Naive B cell (primary cell): ENCODE data around the gene TENT5C. TPM values are rescaled to one million over a fixed set of nuclear protein-coding genes. Genes with fewer than 3 reads are reported as not detected.

Experiments used
- ATAC-seq, 2 donors: fragments of 150-1000 bp; cut with Tn5 transposase; 2 replicates each; pipeline ENCODE4 v1.10.0; 2021; ENCODE audit warnings: low read depth in 2 of 2, mild to moderate bottlenecking in 2 of 2, moderate library complexity in 2 of 2
- DNase-seq: peaks from one replicate; pipeline ENCODE4 v3.0.0; 2022
- H3K27ac Mint-ChIP-seq, 6 donors: one replicate each; pipeline ENCODE4 v1.8.0; 2020 to 2022; ENCODE audit warnings: mild to moderate bottlenecking in 6 of 6, mixed read lengths in 6 of 6, moderate library complexity in 5 of 6, inconsistent platforms in 2 of 6
- H3K27me3 Mint-ChIP-seq, 3 donors: one replicate each; pipeline ENCODE4 v1.8.0; 2021 to 2022; ENCODE audit warnings: mixed read lengths in 3 of 3, mild to moderate bottlenecking in 1 of 3
- H3K36me3 Mint-ChIP-seq, 2 donors: one replicate each; pipeline ENCODE4 v1.8.0; 2020 to 2022; ENCODE audit warnings: mixed read lengths in 2 of 2, inconsistent platforms in 1 of 2, mild to moderate bottlenecking in 1 of 2
- H3K4me1 Mint-ChIP-seq, 3 donors: one replicate each; pipeline ENCODE4 v1.8.0; 2020 to 2022; ENCODE audit warnings: mixed read lengths in 3 of 3, inconsistent platforms in 1 of 3, mild to moderate bottlenecking in 1 of 3, moderate library complexity in 1 of 3
- H3K4me3 Mint-ChIP-seq, 8 donors: one replicate each; pipeline ENCODE4 v1.8.0; 2020 to 2022; ENCODE audit warnings: mild to moderate bottlenecking in 8 of 8, mixed read lengths in 8 of 8, moderate library complexity in 8 of 8, inconsistent platforms in 2 of 8
- H3K9me3 Mint-ChIP-seq, 7 donors: one replicate each; pipeline ENCODE4 v1.8.0; 2020 to 2022; ENCODE audit warnings: mixed read lengths in 7 of 7, mild to moderate bottlenecking in 5 of 7, inconsistent platforms in 2 of 7, moderate library complexity in 1 of 7
- polyA plus RNA-seq, 6 donors: library from polyadenylated mRNA; unstranded; fragments of 300-500 nt; fragmentation: Illumina TruSeq; gene quantifications; one replicate each; pipeline ENCODE4 v1.2.3, GENCODE V29; 2021; ENCODE audit warnings: low read depth in 6 of 6

The TENT5C gene
- polyA plus RNA-seq, 6 donors from 2014 or later, result 55.9 to 92.4 (median 65.2) TPM

- DNase-seq (no peak), ATAC-seq (no peak)
- Mint-ChIP-seq H3K4me3 (no peak overlapping the region), H3K9me3 (no peaks in the 10 kb centered on the region), H3K27me3 (peaks cover 0 to 16% (median 0%) of the 10 kb centered on the region in 3 donors), H3K27ac (no peak overlapping the region), H3K36me3 (no peaks in the 10 kb centered on the region), H3K4me1 (peaks cover 4 to 6% (median 6%) of the 10 kb centered on the region in 3 donors)
Measured at GRCh38 chr1:117565745-117566455, 39.9 kb upstream of the TENT5C start.

DNA sequence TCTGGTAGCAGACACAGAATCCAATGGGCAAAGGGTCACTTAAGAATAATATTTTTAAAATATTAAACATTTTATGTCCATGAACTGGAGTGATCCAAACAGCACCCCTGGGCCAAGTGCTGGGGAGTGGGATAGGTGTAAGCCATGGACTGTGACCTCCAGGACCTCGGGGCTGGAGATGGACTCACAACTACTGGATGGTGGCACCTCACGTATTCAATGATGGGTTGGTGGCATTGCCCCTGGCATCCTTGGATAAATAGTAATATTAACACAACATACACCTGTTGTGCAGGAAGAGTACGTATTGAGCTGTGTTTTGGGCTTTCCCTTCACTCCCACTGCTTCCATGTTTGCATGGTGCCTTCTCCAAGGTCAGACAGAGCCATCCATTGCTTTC lies 39.3 kb upstream of the TENT5C start:
- Mint-ChIP-seq H3K27ac (no peak overlapping the region), H3K27me3 (peaks cover 0 to 16% (median 0%) of the 10 kb centered on the region in 3 donors), H3K36me3 (no peaks in the 10 kb centered on the region), H3K4me3 (no peak overlapping the region), H3K9me3 (no peaks in the 10 kb centered on the region), H3K4me1 (peaks cover 6% of the 10 kb centered on the region in 3 donors)
- ATAC-seq (no peak), DNase-seq (no peak)

- Mint-ChIP-seq H3K27me3 (peaks cover 0 to 16% (median 0%) of the 10 kb centered on the region in 3 donors), H3K4me1 (peaks cover 8 to 11% (median 10%) of the 10 kb centered on the region in 3 donors), H3K27ac (no peak overlapping the region), H3K9me3 (no peaks in the 10 kb centered on the region), H3K4me3 (no peak overlapping the region), H3K36me3 (no peaks in the 10 kb centered on the region)
- ATAC-seq (no peak), DNase-seq (no peak)
Measured at GRCh38 chr1:117567435-117567834, 38.4 kb upstream of the TENT5C start.

DNA sequence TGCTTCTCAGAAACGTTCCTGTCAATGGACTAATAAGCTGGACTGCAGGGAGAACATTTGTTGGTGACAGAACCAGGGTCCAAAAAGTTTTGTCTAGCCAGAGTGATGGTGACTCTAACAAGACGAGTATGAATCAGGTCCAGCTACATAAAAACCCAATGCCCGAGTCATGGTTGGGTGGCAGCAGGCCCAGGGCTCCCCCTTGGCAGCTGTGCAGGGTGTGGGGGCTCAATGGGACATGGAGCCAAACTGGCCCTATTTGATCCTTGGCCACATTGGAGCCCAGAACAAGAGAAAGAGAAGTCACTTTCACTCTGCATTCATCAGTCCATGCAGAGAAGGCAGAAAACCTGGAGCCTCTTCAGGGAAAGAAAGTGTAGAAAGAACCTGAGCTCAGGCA lies 37.9 kb upstream of the TENT5C start:
- H3K27me3 Mint-ChIP-seq, result peaks cover 0 to 16% (median 0%) of the 10 kb centered on the region in 3 donors
- H3K27ac Mint-ChIP-seq, result no peak overlapping the region
- no peak for DNase-seq

DNA sequence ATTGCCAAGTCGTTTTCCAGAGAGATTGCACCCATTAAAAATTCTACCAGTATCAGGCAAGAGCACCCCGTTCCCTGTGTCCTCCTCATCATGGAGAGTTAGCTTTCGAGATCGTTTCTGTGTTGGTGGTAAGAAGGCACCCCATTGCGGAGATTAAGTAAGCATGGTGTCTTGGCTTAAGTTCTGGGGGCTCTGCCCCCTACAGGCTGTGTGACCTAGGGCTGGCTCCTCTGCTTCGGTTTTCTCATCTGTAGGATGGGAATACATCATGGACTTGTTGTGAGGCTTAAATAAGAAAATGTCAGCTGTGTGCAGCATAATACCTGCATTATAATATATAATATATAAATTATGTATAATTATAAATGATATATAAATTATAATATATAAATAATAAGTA lies 36.8 kb upstream of the TENT5C start:
- Mint-ChIP-seq H3K4me3 (peak overlapping the region in 1 of 8 donors; percentile 52), H3K9me3 (no peaks in the 10 kb centered on the region), H3K36me3 (no peaks in the 10 kb centered on the region), H3K27me3 (peaks cover 0 to 11% (median 0%) of the 10 kb centered on the region in 3 donors), H3K4me1 (peaks cover 15 to 22% (median 17%) of the 10 kb centered on the region in 3 donors), H3K27ac (peak overlapping the region in 1 of 6 donors; percentile 67)
- DNase-seq (no peak), ATAC-seq (no peak)

More for the DNA sequence above, 37.9 kb upstream of the TENT5C start:
- H3K9me3 Mint-ChIP-seq, result no peaks in the 10 kb centered on the region
- H3K4me1 Mint-ChIP-seq, result peaks cover 13 to 16% (median 16%) of the 10 kb centered on the region in 3 donors
- no peaks in the 10 kb centered on the region for H3K36me3 Mint-ChIP-seq
- no peak for ATAC-seq
- no peak overlapping the region for H3K4me3 Mint-ChIP-seq

DNA sequence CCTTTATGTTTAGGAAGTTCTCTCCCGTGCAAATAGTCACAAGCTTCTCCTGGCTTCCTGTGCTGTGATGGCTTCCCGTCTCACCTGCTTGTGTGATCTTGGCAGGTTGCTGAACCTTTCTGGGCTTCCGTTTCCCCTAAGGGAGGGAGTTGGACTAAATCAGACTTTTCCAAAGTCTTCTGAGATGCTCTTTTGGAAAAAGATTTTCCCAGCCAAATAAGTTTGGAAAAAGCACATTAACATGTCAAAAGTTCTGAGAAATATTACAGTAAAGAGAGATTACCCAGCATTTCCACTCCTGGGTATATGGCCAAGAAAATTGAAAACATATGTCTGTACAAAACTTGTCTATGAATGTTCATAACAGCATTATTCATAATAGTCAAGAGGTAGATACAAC lies 36.0 kb upstream of the TENT5C start:
- no peak for DNase-seq

DNA sequence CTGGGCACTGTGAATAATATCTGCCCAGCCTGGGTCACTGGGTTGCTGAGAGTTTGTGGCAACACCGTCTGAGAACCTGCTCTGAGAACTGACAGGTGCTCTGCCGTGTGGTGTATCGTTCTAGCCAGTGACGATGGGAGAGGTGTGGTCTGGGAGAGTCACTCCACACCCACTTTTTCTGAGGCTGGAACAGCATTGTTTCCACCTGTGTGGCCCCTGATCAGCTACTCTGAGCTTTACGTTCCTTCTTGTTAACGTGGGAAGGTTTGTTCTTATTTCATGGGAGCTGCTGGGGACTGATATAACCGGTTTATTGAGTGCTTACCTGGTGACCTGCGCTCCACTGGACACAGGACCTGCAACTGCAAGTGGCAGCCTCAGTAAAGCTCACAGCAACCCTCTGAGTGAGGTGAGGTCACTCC lies 34.8 kb upstream of the TENT5C start:
- Mint-ChIP-seq H3K27ac (no peak overlapping the region), H3K27me3 (peaks cover 0 to 5% (median 0%) of the 10 kb centered on the region in 3 donors), H3K4me1 (peaks cover 15 to 18% (median 17%) of the 10 kb centered on the region in 3 donors), H3K9me3 (no peaks in the 10 kb centered on the region), H3K36me3 (no peaks in the 10 kb centered on the region), H3K4me3 (no peak overlapping the region)
- no peak for DNase-seq
- ATAC-seq, result peak in 1 of 2 donors; percentile 30

More for the DNA sequence above, 36.0 kb upstream of the TENT5C start:
- no peaks in the 10 kb centered on the region for H3K36me3 Mint-ChIP-seq
- peaks cover 0 to 6% (median 0%) of the 10 kb centered on the region in 3 donors for H3K27me3 Mint-ChIP-seq
- H3K4me1 Mint-ChIP-seq, result peaks cover 16 to 19% (median 18%) of the 10 kb centered on the region in 3 donors
- no peak for ATAC-seq
- peak overlapping the region in 2 of 6 donors; percentile 8 to 40 for H3K27ac Mint-ChIP-seq
- H3K9me3 Mint-ChIP-seq, result no peaks in the 10 kb centered on the region
- no peak overlapping the region for H3K4me3 Mint-ChIP-seq

DNA sequence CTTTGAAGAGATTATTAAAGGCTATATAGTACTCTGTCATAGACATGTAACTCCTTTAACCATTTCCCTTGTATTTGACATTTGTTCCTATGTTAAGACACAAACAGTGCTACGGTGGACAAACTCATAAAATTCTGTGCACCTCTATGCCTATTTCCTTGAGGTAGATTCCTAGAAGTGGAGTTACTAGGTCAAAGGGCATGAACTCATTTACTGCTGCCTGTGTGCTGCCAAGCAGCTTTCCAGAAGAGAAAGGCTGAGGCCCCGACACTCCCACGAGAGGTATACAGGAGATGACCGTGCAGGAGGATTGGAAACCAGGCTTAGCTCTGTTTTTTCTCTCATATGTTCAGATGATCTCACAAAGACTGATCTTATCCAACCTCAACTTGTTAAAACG lies 34.4 kb upstream of the TENT5C start:
- H3K27ac Mint-ChIP-seq, result peak overlapping the region in 3 of 6 donors; percentile 1 to 51 (median 18)
- peaks cover 15 to 18% (median 17%) of the 10 kb centered on the region in 3 donors for H3K4me1 Mint-ChIP-seq
- H3K27me3 Mint-ChIP-seq, result peaks cover 0 to 5% (median 0%) of the 10 kb centered on the region in 3 donors
- no peaks in the 10 kb centered on the region for H3K36me3 Mint-ChIP-seq
- ATAC-seq (no peak), DNase-seq (no peak)
- no peaks in the 10 kb centered on the region for H3K9me3 Mint-ChIP-seq
- no peak overlapping the region for H3K4me3 Mint-ChIP-seq

- H3K27ac Mint-ChIP-seq, result peak overlapping the region in 5 of 6 donors; percentile 6 to 77 (median 41)
- no peaks in the 10 kb centered on the region for H3K36me3 Mint-ChIP-seq
- peak; percentile 98 to 99 for ATAC-seq
- H3K4me3 Mint-ChIP-seq, result peak overlapping the region in 5 of 8 donors; percentile 41 to 72 (median 52)
- peaks cover 15 to 17% (median 16%) of the 10 kb centered on the region in 3 donors for H3K4me1 Mint-ChIP-seq
- peaks cover 0 to 5% (median 0%) of the 10 kb centered on the region in 3 donors for H3K27me3 Mint-ChIP-seq
- peak; percentile 53 for DNase-seq
- H3K9me3 Mint-ChIP-seq, result no peaks in the 10 kb centered on the region
Measured at GRCh38 chr1:117572546-117572945, 33.3 kb upstream of the TENT5C start.

DNA sequence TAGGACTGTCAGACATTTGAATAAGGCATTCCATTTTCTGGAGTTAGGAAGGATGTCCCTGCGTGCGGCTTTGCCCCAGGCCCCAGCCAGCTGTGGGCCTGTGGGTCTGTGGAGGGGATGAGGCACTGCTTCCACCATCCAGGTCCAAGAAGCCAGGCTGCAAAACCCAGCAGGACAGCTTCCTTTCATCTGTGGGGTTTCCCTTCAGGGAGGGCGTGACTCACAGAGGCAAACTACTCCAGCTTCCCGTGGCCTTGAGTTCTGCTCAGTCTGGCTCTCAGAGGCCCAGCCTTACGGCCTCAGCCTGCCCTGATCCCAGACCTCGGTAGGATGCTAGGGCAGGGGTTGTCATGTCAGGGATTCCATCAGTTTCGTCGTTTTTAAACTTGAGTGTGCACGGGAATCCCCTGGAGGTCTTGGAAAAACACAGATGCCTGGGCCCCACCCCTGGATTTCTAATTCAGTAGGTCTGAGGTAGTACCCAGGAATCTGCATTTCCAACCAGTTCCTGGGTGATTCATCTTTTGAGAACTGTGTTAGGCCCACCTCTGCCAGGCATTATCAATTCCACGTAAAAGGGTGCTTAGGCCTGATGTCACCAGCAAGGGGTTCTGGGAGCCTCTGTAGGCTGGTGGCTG lies 32.3 kb upstream of the TENT5C start:
- DNase-seq (no peak), ATAC-seq (no peak)
- H3K9me3 Mint-ChIP-seq, result no peaks in the 10 kb centered on the region
- no peak overlapping the region for H3K4me3 Mint-ChIP-seq
- peaks cover 15 to 17% (median 16%) of the 10 kb centered on the region in 3 donors for H3K4me1 Mint-ChIP-seq
- H3K36me3 Mint-ChIP-seq, result no peaks in the 10 kb centered on the region
- peaks cover 0 to 5% (median 0%) of the 10 kb centered on the region in 3 donors for H3K27me3 Mint-ChIP-seq
- peak overlapping the region in 1 of 6 donors; percentile 56 for H3K27ac Mint-ChIP-seq

DNA sequence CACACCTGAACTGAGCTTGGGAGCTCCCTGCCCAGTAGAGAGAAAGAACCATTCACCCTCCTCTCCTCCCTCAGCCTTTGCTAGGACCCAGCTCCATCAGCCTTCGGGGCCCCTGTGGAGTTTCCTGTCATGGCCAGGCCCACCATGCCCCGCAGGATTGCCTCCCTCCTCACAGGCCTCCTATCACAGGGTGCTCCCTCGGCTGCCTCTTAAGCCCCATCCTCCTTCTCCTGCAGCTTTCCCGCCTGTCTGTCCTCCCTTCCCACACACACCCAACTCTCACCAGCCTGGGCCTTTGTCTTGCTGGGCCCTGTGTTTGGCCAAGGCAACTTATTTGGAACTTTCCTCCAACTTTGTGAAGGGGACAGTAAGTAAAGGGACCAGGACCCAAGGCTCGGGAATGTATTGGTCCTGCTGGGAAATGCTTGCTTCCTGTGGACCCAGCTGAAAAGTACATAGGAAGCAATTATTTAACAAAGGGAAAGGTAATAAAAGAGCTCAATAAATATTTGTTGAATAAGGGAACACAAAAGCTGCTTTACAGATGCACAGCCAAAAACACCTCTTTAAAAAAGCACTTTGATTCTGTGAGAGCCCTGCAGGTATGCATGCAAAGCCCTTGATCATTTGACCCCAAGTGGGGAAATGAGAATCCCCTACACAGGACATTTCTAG lies 31.6 kb upstream of the TENT5C start:
- peaks cover 0 to 5% (median 0%) of the 10 kb centered on the region in 3 donors for H3K27me3 Mint-ChIP-seq

DNA sequence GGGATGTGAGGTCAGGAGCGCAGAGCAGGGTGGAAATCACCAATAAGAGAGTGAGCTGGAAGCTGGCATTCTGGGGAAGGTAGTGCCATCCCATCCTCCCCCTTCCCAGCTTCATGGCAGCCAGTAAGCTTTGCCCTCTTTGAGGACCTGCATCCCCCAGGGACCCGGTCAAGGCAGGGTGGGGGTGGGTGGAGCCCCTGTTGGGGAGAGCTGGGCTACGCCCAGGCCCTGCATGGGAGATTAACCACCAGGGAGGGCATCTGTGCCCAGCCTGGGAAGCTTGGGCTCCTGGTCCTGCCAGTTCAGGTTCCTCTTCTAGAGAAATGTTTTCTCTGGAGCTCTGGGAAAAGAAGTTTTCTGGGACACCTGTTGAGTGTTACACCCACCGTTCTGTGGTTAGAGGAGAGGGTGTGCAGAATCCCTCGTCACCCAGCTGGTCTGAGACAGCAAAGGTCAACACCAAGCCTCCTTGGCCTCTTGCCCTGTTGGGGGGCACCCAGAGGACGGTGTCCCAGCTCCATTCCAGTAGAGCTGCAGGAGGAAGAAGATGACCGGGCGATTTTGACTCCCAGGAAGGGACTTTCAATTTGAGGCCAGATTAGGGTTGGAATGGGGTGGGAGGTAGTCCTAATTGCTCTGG lies 30.1 kb upstream of the TENT5C start:
- Mint-ChIP-seq H3K4me3 (no peak overlapping the region), H3K36me3 (no peaks in the 10 kb centered on the region), H3K27ac (peak overlapping the region in 1 of 6 donors; percentile 33), H3K27me3 (no peaks in the 10 kb centered on the region), H3K4me1 (peaks cover 15 to 18% (median 16%) of the 10 kb centered on the region in 3 donors), H3K9me3 (no peaks in the 10 kb centered on the region)
- ATAC-seq (no peak), DNase-seq (no peak)

More for the DNA sequence above, 31.6 kb upstream of the TENT5C start:
- no peaks in the 10 kb centered on the region for H3K36me3 Mint-ChIP-seq
- peak overlapping the region in 2 of 8 donors; percentile 9 to 74 for H3K4me3 Mint-ChIP-seq
- no peak for ATAC-seq
- H3K4me1 Mint-ChIP-seq, result peaks cover 15 to 17% (median 16%) of the 10 kb centered on the region in 3 donors
- no peaks in the 10 kb centered on the region for H3K9me3 Mint-ChIP-seq
- DNase-seq, result no peak
- H3K27ac Mint-ChIP-seq, result peak overlapping the region in 3 of 6 donors; percentile 9 to 56 (median 28)

DNA sequence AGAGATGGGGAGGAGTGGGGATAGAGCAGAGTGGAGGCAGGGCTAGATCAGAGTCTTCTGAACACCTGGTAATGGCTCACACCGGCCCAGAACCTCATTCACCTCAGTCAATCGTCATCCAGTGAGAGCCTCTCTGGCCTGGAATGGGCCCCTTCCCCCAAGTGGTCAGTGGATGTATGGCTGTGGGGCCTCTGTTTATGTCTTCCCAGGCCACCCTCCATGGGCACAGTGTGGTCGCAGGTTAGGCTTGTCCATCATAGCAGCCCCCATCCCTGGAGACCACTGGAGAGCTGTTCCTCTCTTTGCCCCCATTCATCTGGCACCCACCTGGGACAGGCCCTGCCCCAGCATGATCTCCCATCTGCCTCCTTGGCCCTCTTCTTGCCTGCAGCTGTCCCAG lies 29.6 kb upstream of the TENT5C start:
- ATAC-seq (no peak), DNase-seq (no peak)
- peak overlapping the region in 1 of 6 donors; percentile 33 for H3K27ac Mint-ChIP-seq
- no peak overlapping the region for H3K4me3 Mint-ChIP-seq
- H3K9me3 Mint-ChIP-seq, result no peaks in the 10 kb centered on the region
- peaks cover 15 to 22% (median 17%) of the 10 kb centered on the region in 3 donors for H3K4me1 Mint-ChIP-seq
- no peaks in the 10 kb centered on the region for H3K36me3 Mint-ChIP-seq
- no peaks in the 10 kb centered on the region for H3K27me3 Mint-ChIP-seq
